ENCODE data around the gene DDIT4L.

The DDIT4L gene

GRCh38 chr4:100174985-100175383 lies 15.3 kb downstream of the DDIT4L start:
- TF ChIP-seq, protein P1, sequence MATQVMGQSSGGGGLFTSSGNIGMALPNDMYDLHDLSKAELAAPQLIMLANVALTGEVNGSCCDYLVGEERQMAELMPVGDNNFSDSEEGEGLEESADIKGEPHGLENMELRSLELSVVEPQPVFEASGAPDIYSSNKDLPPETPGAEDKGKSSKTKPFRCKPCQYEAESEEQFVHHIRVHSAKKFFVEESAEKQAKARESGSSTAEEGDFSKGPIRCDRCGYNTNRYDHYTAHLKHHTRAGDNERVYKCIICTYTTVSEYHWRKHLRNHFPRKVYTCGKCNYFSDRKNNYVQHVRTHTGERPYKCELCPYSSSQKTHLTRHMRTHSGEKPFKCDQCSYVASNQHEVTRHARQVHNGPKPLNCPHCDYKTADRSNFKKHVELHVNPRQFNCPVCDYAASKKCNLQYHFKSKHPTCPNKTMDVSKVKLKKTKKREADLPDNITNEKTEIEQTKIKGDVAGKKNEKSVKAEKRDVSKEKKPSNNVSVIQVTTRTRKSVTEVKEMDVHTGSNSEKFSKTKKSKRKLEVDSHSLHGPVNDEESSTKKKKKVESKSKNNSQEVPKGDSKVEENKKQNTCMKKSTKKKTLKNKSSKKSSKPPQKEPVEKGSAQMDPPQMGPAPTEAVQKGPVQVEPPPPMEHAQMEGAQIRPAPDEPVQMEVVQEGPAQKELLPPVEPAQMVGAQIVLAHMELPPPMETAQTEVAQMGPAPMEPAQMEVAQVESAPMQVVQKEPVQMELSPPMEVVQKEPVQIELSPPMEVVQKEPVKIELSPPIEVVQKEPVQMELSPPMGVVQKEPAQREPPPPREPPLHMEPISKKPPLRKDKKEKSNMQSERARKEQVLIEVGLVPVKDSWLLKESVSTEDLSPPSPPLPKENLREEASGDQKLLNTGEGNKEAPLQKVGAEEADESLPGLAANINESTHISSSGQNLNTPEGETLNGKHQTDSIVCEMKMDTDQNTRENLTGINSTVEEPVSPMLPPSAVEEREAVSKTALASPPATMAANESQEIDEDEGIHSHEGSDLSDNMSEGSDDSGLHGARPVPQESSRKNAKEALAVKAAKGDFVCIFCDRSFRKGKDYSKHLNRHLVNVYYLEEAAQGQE (IDR thresholded peaks at IDR 0.05; ENCODE audit: insufficient read depth in 1 of 2, low read depth in 2 of 2, low read length in 2 of 2), result no peak
- TF ChIP-seq TAF1 (IDR thresholded peaks at IDR 0.05; ENCODE audit: borderline replicate concordance, insufficient read depth, low read length) (no peak), SIN3A (IDR thresholded peaks at IDR 0.05; ENCODE audit: borderline replicate concordance, insufficient read depth, low read length) (no peak), FOXP2 (optimal IDR thresholded peaks at IDR 0.05; ENCODE audit: borderline replicate concordance, extremely low read depth, extremely low read length, insufficient read depth) (no peak), POLR2AphosphoS5 (IDR thresholded peaks at IDR 0.05; ENCODE audit: low read depth, low read length) (no peak)

DNA sequence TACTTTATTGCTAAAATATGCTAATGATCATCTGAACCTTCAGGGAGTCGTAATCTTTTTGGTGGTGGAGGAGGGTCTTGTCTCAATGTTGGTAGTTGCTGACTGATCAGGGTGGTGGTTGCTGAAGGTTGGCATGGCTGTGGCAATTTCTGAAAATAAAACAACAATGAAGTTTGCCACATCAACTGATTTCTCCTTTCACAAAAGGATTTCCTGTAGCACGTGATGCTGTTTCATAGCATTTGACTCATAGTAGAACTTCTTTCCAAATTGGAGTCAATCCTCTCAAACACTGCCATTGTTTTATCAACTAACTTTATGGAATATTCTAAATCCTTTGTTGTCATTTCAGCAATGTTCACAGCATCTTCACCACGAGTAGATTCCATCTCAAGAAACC lies 19.3 kb downstream of the DDIT4L start:
- no peak for TF ChIP-seq TAF1 (IDR thresholded peaks at IDR 0.05; ENCODE audit: borderline replicate concordance, insufficient read depth, low read length)
- TF ChIP-seq POLR2AphosphoS5 (IDR thresholded peaks at IDR 0.05; ENCODE audit: low read depth, low read length), result no peak
- TF ChIP-seq FOXP2 (optimal IDR thresholded peaks at IDR 0.05; ENCODE audit: borderline replicate concordance, extremely low read depth, extremely low read length, insufficient read depth), result no peak
- TF ChIP-seq SIN3A (IDR thresholded peaks at IDR 0.05; ENCODE audit: borderline replicate concordance, insufficient read depth, low read length), result no peak
- TF ChIP-seq, protein P1 (IDR thresholded peaks at IDR 0.05; ENCODE audit: insufficient read depth in 1 of 2, low read depth in 2 of 2, low read length in 2 of 2), result no peak

DNA sequence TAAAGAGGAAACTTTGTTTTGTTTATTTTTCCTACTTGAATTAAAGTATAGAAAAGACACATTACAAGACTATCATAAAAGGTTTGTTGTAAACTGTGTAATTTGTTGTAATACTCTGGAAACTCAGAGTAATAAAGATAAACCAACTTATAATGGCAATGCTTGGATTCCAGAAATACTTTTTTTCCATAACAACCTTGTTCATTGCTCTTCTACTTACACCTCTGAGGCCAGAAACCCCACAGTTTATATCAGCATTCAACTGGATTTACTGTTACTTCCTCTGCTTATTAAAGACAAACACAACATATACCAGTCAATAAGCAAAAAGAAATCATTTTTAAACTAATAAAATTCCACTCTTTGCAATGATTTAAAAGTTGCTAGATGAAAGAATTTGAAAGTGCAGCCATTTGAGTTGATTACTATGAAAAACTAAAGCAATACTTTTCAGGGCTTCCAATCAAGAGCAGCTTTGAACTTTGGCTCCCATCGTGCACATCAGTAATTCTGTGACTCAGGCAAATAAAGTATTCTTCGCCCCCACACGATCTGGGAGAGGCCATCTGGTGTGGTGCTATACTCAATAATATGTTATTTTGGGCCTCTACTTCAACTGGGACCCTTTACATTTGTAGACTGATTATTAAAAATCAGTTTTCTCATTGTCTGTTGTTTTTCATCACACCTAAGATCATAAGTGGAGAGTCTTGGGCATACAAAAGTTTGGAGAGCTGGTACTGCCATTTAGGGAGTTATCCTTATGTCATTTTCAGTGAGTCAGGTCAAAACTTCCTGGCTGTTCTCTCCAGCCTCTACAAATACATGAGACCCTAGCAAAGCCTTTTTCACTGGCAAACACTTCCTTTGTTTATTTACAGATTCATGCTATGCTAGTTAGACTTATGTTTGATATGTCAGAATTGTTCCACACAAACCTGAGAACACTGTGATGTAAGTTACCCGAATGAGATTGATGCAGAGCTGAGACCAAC lies 20.5 kb downstream of the DDIT4L start:
- TF ChIP-seq POLR2AphosphoS5 (IDR thresholded peaks at IDR 0.05; ENCODE audit: low read depth, low read length) (no peak), FOXP2 (optimal IDR thresholded peaks at IDR 0.05; ENCODE audit: borderline replicate concordance, extremely low read depth, extremely low read length, insufficient read depth) (no peak), TAF1 (IDR thresholded peaks at IDR 0.05; ENCODE audit: borderline replicate concordance, insufficient read depth, low read length) (no peak), SIN3A (IDR thresholded peaks at IDR 0.05; ENCODE audit: borderline replicate concordance, insufficient read depth, low read length) (no peak)
- TF ChIP-seq, protein P1 (IDR thresholded peaks at IDR 0.05; ENCODE audit: insufficient read depth in 1 of 2, low read depth in 2 of 2, low read length in 2 of 2), result no peak

GRCh38 chr4:100168521-100168920 lies 21.7 kb downstream of the DDIT4L start:
- TF ChIP-seq FOXP2 (optimal IDR thresholded peaks at IDR 0.05; ENCODE audit: borderline replicate concordance, extremely low read depth, extremely low read length, insufficient read depth), result no peak
- TF ChIP-seq POLR2AphosphoS5 (IDR thresholded peaks at IDR 0.05; ENCODE audit: low read depth, low read length), result no peak
- TF ChIP-seq, protein P1 (IDR thresholded peaks at IDR 0.05; ENCODE audit: insufficient read depth in 1 of 2, low read depth in 2 of 2, low read length in 2 of 2), result no peak
- no peak for TF ChIP-seq TAF1 (IDR thresholded peaks at IDR 0.05; ENCODE audit: borderline replicate concordance, insufficient read depth, low read length)
- no peak for TF ChIP-seq SIN3A (IDR thresholded peaks at IDR 0.05; ENCODE audit: borderline replicate concordance, insufficient read depth, low read length)

All from PFSK-1 (cell line).